ENCODE measurements around the gene DIO1. TPM values are rescaled to one million over a fixed set of nuclear protein-coding genes. Genes with fewer than 3 reads are reported as not detected.

DIO1 gene
- total RNA-seq = not detected
- polyA plus RNA-seq = not detected
- long read RNA-seq, donor 1 = 0 reads
- long read RNA-seq, donor 2 = 0 reads
- long read RNA-seq, donor 3 = 0 reads
- long read RNA-seq, donor 4 = 0 reads
- long read RNA-seq, donor 5 = 0 reads
- long read RNA-seq, donor 6 = 0 reads
- long read RNA-seq, donor 7 = 0 reads
- long read RNA-seq, donor 8, partial matches to known transcripts = 16 of 62 reads
- long read RNA-seq, donor 8, other reads (novel, unspliced or antisense) = 46 of 62 reads
- long read RNA-seq, donor 9, partial matches to known transcripts = 27 of 81 reads
- long read RNA-seq, donor 9, other reads (novel, unspliced or antisense) = 54 of 81 reads
- long read RNA-seq, donor 10 = 0 reads

DNA sequence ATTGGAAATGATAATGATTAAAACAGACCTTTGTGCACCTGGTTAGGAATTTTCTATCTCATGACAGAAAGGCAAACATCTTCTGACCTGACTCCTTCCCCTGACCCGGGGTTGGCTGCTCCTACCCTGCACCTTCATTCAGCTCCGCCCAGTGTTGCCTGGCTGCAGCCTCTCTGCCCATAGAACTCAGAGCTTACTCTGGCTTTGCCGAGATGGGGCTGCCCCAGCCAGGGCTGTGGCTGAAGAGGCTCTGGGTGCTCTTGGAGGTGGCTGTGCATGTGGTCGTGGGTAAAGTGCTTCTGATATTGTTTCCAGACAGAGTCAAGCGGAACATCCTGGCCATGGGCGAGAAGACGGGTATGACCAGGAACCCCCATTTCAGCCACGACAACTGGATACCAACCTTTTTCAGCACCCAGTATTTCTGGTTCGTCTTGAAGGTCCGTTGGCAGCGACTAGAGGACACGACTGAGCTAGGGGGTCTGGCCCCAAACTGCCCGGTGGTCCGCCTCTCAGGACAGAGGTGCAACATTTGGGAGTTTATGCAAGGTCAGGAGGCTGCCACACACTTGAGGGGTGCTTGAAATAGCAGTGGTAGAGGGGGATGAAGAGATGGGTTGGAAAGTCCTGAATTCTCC, at the start of gene DIO1:
Gene DIO1, plus strand, starts transcription at position 189 of the 638 bp plus-strand sequence. Its CDS starts 24 bp downstream, at position 213.
- 63 to 79% (median 69%) methylated on average over 14 of the region's 14 CpGs for WGBS, 5 donors
- no peak for DNase-seq
- no peaks in the 10 kb centered on the region for H3K36me3 ChIP-seq
- TF ChIP-seq POLR2A (IDR thresholded peaks at IDR 0.05) = no peak
- TF ChIP-seq POLR2AphosphoS5 (IDR thresholded peaks at IDR 0.05) = no peak
- TF ChIP-seq, protein P1, sequence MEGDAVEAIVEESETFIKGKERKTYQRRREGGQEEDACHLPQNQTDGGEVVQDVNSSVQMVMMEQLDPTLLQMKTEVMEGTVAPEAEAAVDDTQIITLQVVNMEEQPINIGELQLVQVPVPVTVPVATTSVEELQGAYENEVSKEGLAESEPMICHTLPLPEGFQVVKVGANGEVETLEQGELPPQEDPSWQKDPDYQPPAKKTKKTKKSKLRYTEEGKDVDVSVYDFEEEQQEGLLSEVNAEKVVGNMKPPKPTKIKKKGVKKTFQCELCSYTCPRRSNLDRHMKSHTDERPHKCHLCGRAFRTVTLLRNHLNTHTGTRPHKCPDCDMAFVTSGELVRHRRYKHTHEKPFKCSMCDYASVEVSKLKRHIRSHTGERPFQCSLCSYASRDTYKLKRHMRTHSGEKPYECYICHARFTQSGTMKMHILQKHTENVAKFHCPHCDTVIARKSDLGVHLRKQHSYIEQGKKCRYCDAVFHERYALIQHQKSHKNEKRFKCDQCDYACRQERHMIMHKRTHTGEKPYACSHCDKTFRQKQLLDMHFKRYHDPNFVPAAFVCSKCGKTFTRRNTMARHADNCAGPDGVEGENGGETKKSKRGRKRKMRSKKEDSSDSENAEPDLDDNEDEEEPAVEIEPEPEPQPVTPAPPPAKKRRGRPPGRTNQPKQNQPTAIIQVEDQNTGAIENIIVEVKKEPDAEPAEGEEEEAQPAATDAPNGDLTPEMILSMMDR (IDR thresholded peaks at IDR 0.05) = no peak
- TF ChIP-seq EP300 (IDR thresholded peaks at IDR 0.05) = no peak
- H3K27ac ChIP-seq = peak within 1 kb of the TSS in 2 of 5 donors; percentile 24 to 29
- H3K27me3 ChIP-seq = no peaks in the 10 kb centered on the region
- H3K4me3 ChIP-seq = no peak within 1 kb of the TSS
- H3K9me3 ChIP-seq = no peaks in the 10 kb centered on the region
- intact Hi-C loops (cut with DNase I; ENCODE audit: low total_unique reads) = loop anchor here (5.0 kb wide), 1 partner anchor 53 kb away; the partner anchor contains the start of genes IFT25 and LRRC42
- H3K4me1 ChIP-seq = peaks cover 9 to 50% (median 24%) of the 10 kb centered on the region in 4 donors

DNA sequence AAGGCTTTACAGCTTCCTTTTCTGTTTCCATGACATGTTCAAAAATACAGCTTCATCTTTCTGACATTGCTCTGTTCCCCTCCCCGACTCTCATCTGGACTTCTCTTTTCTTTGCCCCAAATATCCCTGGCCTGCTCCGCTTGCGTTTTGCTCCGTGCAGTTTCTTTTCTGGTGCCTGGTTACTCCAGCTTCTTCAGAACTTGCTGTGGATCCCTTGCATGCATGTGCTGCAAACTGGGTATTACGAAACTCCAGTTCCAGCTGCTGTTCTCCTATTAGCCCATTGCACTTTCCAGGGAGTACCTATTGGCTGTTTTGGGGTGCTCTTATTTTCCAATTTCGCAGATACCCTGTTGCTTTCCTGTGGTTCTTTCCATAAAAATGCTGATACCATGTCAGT, 46.0 kb upstream of the DIO1 start:
- no peaks in the 10 kb centered on the region for H3K27me3 ChIP-seq
- TF ChIP-seq, protein P1 (IDR thresholded peaks at IDR 0.05) = no peak
- no peak for TF ChIP-seq POLR2A (IDR thresholded peaks at IDR 0.05)
- no peak for TF ChIP-seq POLR2AphosphoS5 (IDR thresholded peaks at IDR 0.05)
- TF ChIP-seq EP300 (IDR thresholded peaks at IDR 0.05) = no peak

DNA sequence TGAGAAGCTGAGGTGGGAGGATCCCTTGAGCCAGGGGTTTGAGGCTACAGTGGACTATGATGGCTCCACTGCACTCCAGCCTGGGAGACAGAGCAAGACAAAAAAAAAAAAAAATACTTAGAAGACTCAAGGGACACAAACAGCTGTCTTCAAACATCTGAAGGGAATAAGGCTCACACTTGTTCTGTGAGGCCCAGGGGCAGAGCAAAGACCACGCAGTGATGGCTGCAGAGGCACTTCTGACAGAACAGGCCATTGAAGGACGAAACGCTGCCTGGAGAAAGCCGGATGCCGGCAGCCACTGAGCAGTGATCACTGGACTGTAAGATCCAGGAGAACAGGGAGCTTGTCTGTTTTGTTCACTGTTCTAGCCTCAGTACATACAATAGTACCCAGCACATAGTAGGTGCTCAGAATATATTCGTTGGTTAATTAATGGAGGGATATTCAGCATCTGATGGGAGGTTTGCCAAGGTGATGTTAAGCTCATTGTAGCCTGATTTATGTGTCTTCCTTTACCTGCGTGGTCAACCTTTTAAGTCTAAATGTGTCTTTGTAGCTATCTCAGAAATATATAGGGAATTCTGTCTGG, 43.8 kb upstream of the DIO1 start:
- Histone ChIP-seq H3K27me3 (no peaks in the 10 kb centered on the region), H3K9me3 (no peaks in the 10 kb centered on the region), H3K4me1 (no peaks in the 10 kb centered on the region), H3K36me3 (peaks cover 17 to 51% (median 47%) of the 10 kb centered on the region in 4 donors), H3K27ac (no peak overlapping the region), H3K4me3 (no peak overlapping the region)
- DNase-seq = no peak
- 87 to 90% (median 90%) methylated on average over 7 of the region's 7 CpGs for WGBS, 5 donors
- intact Hi-C loops (cut with DNase I; ENCODE audit: low total_unique reads) = no loop called here
- TF ChIP-seq EP300 (IDR thresholded peaks at IDR 0.05) (no peak), POLR2AphosphoS5 (IDR thresholded peaks at IDR 0.05) (no peak)
- TF ChIP-seq, protein P1 (IDR thresholded peaks at IDR 0.05) = no peak

More for the DNA sequence above, 46.0 kb upstream of the DIO1 start:
- intact Hi-C loops (cut with DNase I; ENCODE audit: low total_unique reads) = no loop called here
- no peak overlapping the region for H3K4me3 ChIP-seq
- WGBS, 5 donors = 83 to 94% (median 92%) methylated on average over 6 of the region's 6 CpGs
- peaks cover 0 to 3% (median under 1%) of the 10 kb centered on the region in 4 donors for H3K9me3 ChIP-seq
- H3K36me3 ChIP-seq = peaks cover 9 to 29% (median 25%) of the 10 kb centered on the region in 4 donors
- no peaks in the 10 kb centered on the region for H3K4me1 ChIP-seq
- DNase-seq = no peak
- no peak overlapping the region for H3K27ac ChIP-seq

DNA sequence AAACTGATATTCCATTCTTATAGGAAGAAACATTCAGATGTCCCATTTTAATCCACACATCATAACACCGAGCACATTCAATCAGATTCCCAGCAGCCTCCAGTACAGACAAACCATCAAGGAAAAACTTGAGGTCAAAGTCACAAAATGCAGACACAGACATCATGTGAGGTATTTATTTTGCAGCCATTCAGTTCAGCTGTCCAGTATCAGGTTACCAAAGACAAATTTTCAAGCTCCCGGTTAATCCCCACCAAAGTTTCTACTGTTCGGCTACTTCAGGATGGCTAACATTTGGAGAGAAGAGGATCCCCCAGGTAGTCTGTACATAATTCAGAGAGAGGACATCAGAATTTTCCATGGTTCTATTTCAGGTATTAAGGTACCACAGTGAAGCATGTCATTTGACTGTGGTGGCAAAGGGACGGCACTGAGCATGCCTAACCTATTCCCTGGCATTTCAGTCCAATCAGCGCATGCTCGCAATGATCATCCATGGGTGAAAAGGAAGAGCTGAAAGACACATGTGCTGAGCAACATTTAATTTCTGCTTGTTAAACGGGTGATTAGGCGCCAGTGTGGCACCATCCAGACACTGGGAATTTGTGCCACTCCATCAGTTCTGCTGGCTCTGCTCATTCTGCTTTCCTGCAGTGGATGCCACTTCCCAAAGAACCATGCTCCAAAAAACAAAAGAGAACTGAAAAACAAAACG, 42.3 kb upstream of the DIO1 start:
- peaks cover 31 to 67% (median 62%) of the 10 kb centered on the region in 4 donors for H3K36me3 ChIP-seq
- 85 to 94% (median 88%) methylated on average over 9 of the region's 9 CpGs for WGBS, 5 donors

More for the DNA sequence above, 42.3 kb upstream of the DIO1 start:
- no peaks in the 10 kb centered on the region for H3K9me3 ChIP-seq
- TF ChIP-seq POLR2A (IDR thresholded peaks at IDR 0.05) = no peak
- no peak for TF ChIP-seq POLR2AphosphoS5 (IDR thresholded peaks at IDR 0.05)
- TF ChIP-seq EP300 (IDR thresholded peaks at IDR 0.05) = no peak
- TF ChIP-seq, protein P1 (IDR thresholded peaks at IDR 0.05) = no peak
- H3K27ac ChIP-seq = no peak overlapping the region
- H3K4me3 ChIP-seq = no peak overlapping the region
- H3K4me1 ChIP-seq = no peaks in the 10 kb centered on the region
- intact Hi-C loops (cut with DNase I; ENCODE audit: low total_unique reads) = no loop called here
- H3K27me3 ChIP-seq = no peaks in the 10 kb centered on the region
- DNase-seq = peak in 1 of 2 donors; percentile 22

Measured in stomach (tissue), 19 donors.